CD4-positive, alpha-beta T cell treated with Interleukin-17A for 1 hour (primary cell): ENCODE measurements around the gene MAGEB17.
"Not testable (repeated sequence)": the region's sequence is repeated elsewhere in the genome, so short reads cannot be mapped to it uniquely, and the experiment has no call there.

Experiments used
- DNase-seq: peaks from one replicate; pipeline ENCODE4 v3.0.0-alpha.2; 2020

MAGEB17 gene

GRCh38 chrX:16156692-16157331 lies 10.5 kb upstream of the MAGEB17 start:
- no peak for DNase-seq

- no peak for DNase-seq
These were observed 6.6 kb upstream of the MAGEB17 start for GRCh38 chrX:16160729-16161128.

- not testable (repeated sequence) for DNase-seq
These were observed 6.1 kb upstream of the MAGEB17 start for GRCh38 chrX:16161173-16161572.

- DNase-seq: no peak
These were observed 4.9 kb upstream of the MAGEB17 start for GRCh38 chrX:16162391-16162790.

- DNase-seq: no peak
These were observed 2.5 kb upstream of the MAGEB17 start for GRCh38 chrX:16164748-16165147.

- no peak for DNase-seq
These were observed 3.8 kb downstream of the MAGEB17 start for GRCh38 chrX:16171039-16171438.

- no peak for DNase-seq
These were observed 4.7 kb downstream of the MAGEB17 start for GRCh38 chrX:16171944-16172343.

- no peak for DNase-seq
These were observed 5.1 kb downstream of the MAGEB17 start for GRCh38 chrX:16172391-16172790.

- DNase-seq: no peak
These were observed 8.2 kb downstream of the MAGEB17 start for GRCh38 chrX:16175329-16176061.

- DNase-seq: no peak
These were observed 10.0 kb downstream of the MAGEB17 start for GRCh38 chrX:16177260-16177659.

GRCh38 chrX:16183843-16184242 lies 16.6 kb downstream of the MAGEB17 start:
- DNase-seq: not testable (repeated sequence)

GRCh38 chrX:16185725-16186136 lies 18.4 kb downstream of the MAGEB17 start:
- no peak for DNase-seq

- no peak for DNase-seq
These were observed 19.2 kb downstream of the MAGEB17 start for GRCh38 chrX:16186380-16187007.

- DNase-seq: no peak
These were observed 19.9 kb downstream of the MAGEB17 start for GRCh38 chrX:16187024-16187760.

GRCh38 chrX:16188687-16189086 lies 21.4 kb downstream of the MAGEB17 start:
- no peak for DNase-seq

- no peak for DNase-seq
These were observed 24.3 kb downstream of the MAGEB17 start for GRCh38 chrX:16191605-16192004.

GRCh38 chrX:16196829-16197228 lies 29.5 kb downstream of the MAGEB17 start:
- DNase-seq: no peak

GRCh38 chrX:16199343-16199742 lies 32.1 kb downstream of the MAGEB17 start:
- DNase-seq: no peak

- no peak for DNase-seq
These were observed 35.7 kb downstream of the MAGEB17 start for GRCh38 chrX:16202943-16203342.

- DNase-seq: no peak
These were observed 37.3 kb downstream of the MAGEB17 start for GRCh38 chrX:16204538-16204937.

- DNase-seq: no peak
These were observed 38.6 kb downstream of the MAGEB17 start for GRCh38 chrX:16205840-16206239.

- no peak for DNase-seq
These were observed 40.4 kb downstream of the MAGEB17 start for GRCh38 chrX:16207634-16208033.

GRCh38 chrX:16208601-16209000 lies 41.3 kb downstream of the MAGEB17 start:
- no peak for DNase-seq
